SJCRH30 (cell line): Measurements from ENCODE around the gene ARRDC2. TPM values are rescaled to one million over a fixed set of nuclear protein-coding genes. Genes with fewer than 3 reads are reported as not detected.
A peak's percentile ranks its signal among the peaks of the same experiment; 100 is the strongest.
"Not testable (repeated sequence)": the region's sequence is repeated elsewhere in the genome, so short reads cannot be mapped to it uniquely, and the experiment has no call there.

ENCODE experiments used
- DNase-seq, 2 experiments: peaks; one replicate each; pipeline ENCODE4 v3.0.0-alpha.2; 2015 to 2020
- H3K27ac ChIP-seq: fragments of 250-450 bp; sonication (Bioruptor Pico); 2 replicates; pipeline ENCODE4 v1.5.1; 2020; ENCODE audit warnings: mild to moderate bottlenecking, moderate library complexity
- H3K27me3 ChIP-seq: fragments of 250-450 bp; sonication (Bioruptor Pico); 2 replicates; pipeline ENCODE4 v1.5.1; 2020; ENCODE audit warnings: mild to moderate bottlenecking, moderate library complexity
- H3K36me3 ChIP-seq: fragments of 250-450 bp; sonication (Bioruptor Pico); 2 replicates; pipeline ENCODE4 v1.5.1; 2020; ENCODE audit warnings: mild to moderate bottlenecking, moderate library complexity
- H3K4me1 ChIP-seq: fragments of 250-450 bp; sonication (Bioruptor Pico); 2 replicates; pipeline ENCODE4 v1.5.1; 2020; ENCODE audit warnings: mild to moderate bottlenecking, moderate library complexity
- H3K4me3 ChIP-seq: fragments of 250-450 bp; sonication (Bioruptor Pico); 2 replicates; pipeline ENCODE4 v1.5.1; 2020; ENCODE audit warnings: mild to moderate bottlenecking, moderate library complexity
- H3K9me3 ChIP-seq: fragments of 250-450 bp; sonication (Bioruptor Pico); replicated peaks from 2 replicates; pipeline ENCODE4 v1.5.1; 2020; ENCODE audit warnings: mild to moderate bottlenecking, moderate library complexity
- total RNA-seq: library from RNA; depleted of rRNA; stranded (reverse); fragments of >200 nt; shearing (Covaris generic); gene quantifications from 2 replicates; pipeline ENCODE4 v1.2.3, GENCODE V29; 2014

ARRDC2 gene
- total RNA-seq, 1 experiment from 2014 or later: 1.9 TPM

GRCh38 chr19:18020212-18021085 is 12.5 kb downstream of the ARRDC2 start:
- Histone ChIP-seq H3K4me1 (no peaks in the 10 kb centered on the region), H3K27me3 (peaks cover 3% of the 10 kb centered on the region; the same call in 1 of the 2 replicates), H3K36me3 (no peaks in the 10 kb centered on the region), H3K9me3 (no peaks in the 10 kb centered on the region), H3K27ac (no peak overlapping the region), H3K4me3 (no peak overlapping the region)
- peak in 1 of 2 experiments; percentile 36 for DNase-seq

- Histone ChIP-seq H3K36me3 (no peaks in the 10 kb centered on the region), H3K4me1 (no peaks in the 10 kb centered on the region), H3K27me3 (no peaks in the 10 kb centered on the region), H3K27ac (no peak overlapping the region), H3K4me3 (no peak overlapping the region), H3K9me3 (no peaks in the 10 kb centered on the region)
- no peak for DNase-seq
These were observed 13.3 kb downstream of the ARRDC2 start for GRCh38 chr19:18021121-18021755.

- DNase-seq: no peak
- H3K27ac ChIP-seq: no peak overlapping the region
- no peaks in the 10 kb centered on the region for H3K4me1 ChIP-seq
- no peak overlapping the region for H3K4me3 ChIP-seq
- H3K9me3 ChIP-seq: no peaks in the 10 kb centered on the region
- no peaks in the 10 kb centered on the region for H3K36me3 ChIP-seq
- H3K27me3 ChIP-seq: no peaks in the 10 kb centered on the region
These were observed 15.8 kb downstream of the ARRDC2 start for GRCh38 chr19:18023622-18024251.

GRCh38 chr19:18027151-18027550 is 19.2 kb downstream of the ARRDC2 start:
- Histone ChIP-seq H3K36me3 (no peaks in the 10 kb centered on the region), H3K4me3 (no peak overlapping the region), H3K27me3 (peaks cover 8% of the 10 kb centered on the region; the same call in 1 of the 2 replicates), H3K9me3 (no peaks in the 10 kb centered on the region), H3K27ac (no peak overlapping the region), H3K4me1 (no peaks in the 10 kb centered on the region; the same call in 1 of the 2 replicates)
- DNase-seq: no peak

- H3K27me3 ChIP-seq: peaks cover 8% of the 10 kb centered on the region; the same call in 1 of the 2 replicates
- no peak overlapping the region for H3K4me3 ChIP-seq
- H3K27ac ChIP-seq: no peak overlapping the region
- no peaks in the 10 kb centered on the region; the same call in 1 of the 2 replicates for H3K4me1 ChIP-seq
- H3K9me3 ChIP-seq: no peaks in the 10 kb centered on the region
- H3K36me3 ChIP-seq: no peaks in the 10 kb centered on the region
- DNase-seq: peak; percentile 30 to 50
These were observed 21.8 kb downstream of the ARRDC2 start for GRCh38 chr19:18029617-18030338.

GRCh38 chr19:18031401-18031800 is 23.4 kb downstream of the ARRDC2 start:
- DNase-seq, H3K4me3 ChIP-seq, H3K4me1 ChIP-seq, H3K27me3 ChIP-seq, H3K27ac ChIP-seq, H3K36me3 ChIP-seq, H3K9me3 ChIP-seq: not testable (repeated sequence)

GRCh38 chr19:18032102-18032501 is 24.1 kb downstream of the ARRDC2 start:
- H3K9me3 ChIP-seq, H3K36me3 ChIP-seq, DNase-seq, H3K4me3 ChIP-seq, H3K27ac ChIP-seq, H3K27me3 ChIP-seq, H3K4me1 ChIP-seq: not testable (repeated sequence)

GRCh38 chr19:18041054-18041453 is 33.1 kb downstream of the ARRDC2 start:
- Histone ChIP-seq H3K27me3 (no peaks in the 10 kb centered on the region), H3K4me3 (no peak overlapping the region), H3K9me3 (peaks cover 3% of the 10 kb centered on the region; the same call in 1 of the 2 replicates), H3K27ac (no peak overlapping the region), H3K4me1 (peaks cover 15% of the 10 kb centered on the region), H3K36me3 (no peaks in the 10 kb centered on the region)
- no peak for DNase-seq

GRCh38 chr19:18043676-18044075 is 35.7 kb downstream of the ARRDC2 start:
- Histone ChIP-seq H3K4me3 (no peak overlapping the region), H3K9me3 (peaks cover 3% of the 10 kb centered on the region; the same call in 1 of the 2 replicates), H3K27ac (no peak overlapping the region), H3K4me1 (peaks cover 15% of the 10 kb centered on the region), H3K36me3 (no peaks in the 10 kb centered on the region), H3K27me3 (no peaks in the 10 kb centered on the region)
- no peak for DNase-seq

GRCh38 chr19:18044825-18045304 is 36.9 kb downstream of the ARRDC2 start:
- Histone ChIP-seq H3K36me3 (no peaks in the 10 kb centered on the region), H3K4me3 (peak overlapping the region; percentile 34), H3K27me3 (0 out of 2 replicates have a peak, but pooled peaks cover 5% of the 10 kb centered on the region), H3K4me1 (peaks cover 15% of the 10 kb centered on the region), H3K27ac (peak overlapping the region; percentile 28; the same call in 1 of the 2 replicates), H3K9me3 (peaks cover 3% of the 10 kb centered on the region; the same call in 1 of the 2 replicates)
- DNase-seq: peak; percentile 93 to 95

- Histone ChIP-seq H3K4me3 (peak overlapping the region; percentile 34; the same call in 1 of the 2 replicates), H3K27me3 (0 out of 2 replicates have a peak, but pooled peaks cover 7% of the 10 kb centered on the region), H3K9me3 (peaks cover 3% of the 10 kb centered on the region; the same call in 1 of the 2 replicates), H3K27ac (no peak overlapping the region; the same call in 1 of the 2 replicates), H3K36me3 (no peaks in the 10 kb centered on the region), H3K4me1 (peaks cover 15% of the 10 kb centered on the region)
- DNase-seq: no peak
These were observed 37.5 kb downstream of the ARRDC2 start for GRCh38 chr19:18045307-18046050.

- DNase-seq: peak; percentile 52 to 62
- Histone ChIP-seq H3K27ac (no peak overlapping the region), H3K9me3 (no peaks in the 10 kb centered on the region; the same call in 1 of the 2 replicates), H3K4me3 (no peak overlapping the region), H3K36me3 (no peaks in the 10 kb centered on the region), H3K4me1 (peaks cover 15% of the 10 kb centered on the region), H3K27me3 (0 out of 2 replicates have a peak, but pooled peaks cover 7% of the 10 kb centered on the region)
These were observed 38.2 kb downstream of the ARRDC2 start for GRCh38 chr19:18046059-18046718.

GRCh38 chr19:18049385-18049784 is 41.4 kb downstream of the ARRDC2 start:
- H3K4me1 ChIP-seq: peaks cover 15% of the 10 kb centered on the region
- no peaks in the 10 kb centered on the region for H3K36me3 ChIP-seq
- no peak for DNase-seq
- no peaks in the 10 kb centered on the region for H3K9me3 ChIP-seq
- H3K27ac ChIP-seq: no peak overlapping the region
- H3K4me3 ChIP-seq: no peak overlapping the region
- 0 out of 2 replicates have a peak, but pooled peaks cover 7% of the 10 kb centered on the region for H3K27me3 ChIP-seq
